CD4-positive, alpha-beta T cell treated with Interleukin-10 for 1 hour (primary cell): ENCODE results near the gene LEMD2.

Experiments
- DNase-seq: peaks from one replicate; pipeline ENCODE4 v3.0.0-alpha.2; 2020

LEMD2 gene

DNA sequence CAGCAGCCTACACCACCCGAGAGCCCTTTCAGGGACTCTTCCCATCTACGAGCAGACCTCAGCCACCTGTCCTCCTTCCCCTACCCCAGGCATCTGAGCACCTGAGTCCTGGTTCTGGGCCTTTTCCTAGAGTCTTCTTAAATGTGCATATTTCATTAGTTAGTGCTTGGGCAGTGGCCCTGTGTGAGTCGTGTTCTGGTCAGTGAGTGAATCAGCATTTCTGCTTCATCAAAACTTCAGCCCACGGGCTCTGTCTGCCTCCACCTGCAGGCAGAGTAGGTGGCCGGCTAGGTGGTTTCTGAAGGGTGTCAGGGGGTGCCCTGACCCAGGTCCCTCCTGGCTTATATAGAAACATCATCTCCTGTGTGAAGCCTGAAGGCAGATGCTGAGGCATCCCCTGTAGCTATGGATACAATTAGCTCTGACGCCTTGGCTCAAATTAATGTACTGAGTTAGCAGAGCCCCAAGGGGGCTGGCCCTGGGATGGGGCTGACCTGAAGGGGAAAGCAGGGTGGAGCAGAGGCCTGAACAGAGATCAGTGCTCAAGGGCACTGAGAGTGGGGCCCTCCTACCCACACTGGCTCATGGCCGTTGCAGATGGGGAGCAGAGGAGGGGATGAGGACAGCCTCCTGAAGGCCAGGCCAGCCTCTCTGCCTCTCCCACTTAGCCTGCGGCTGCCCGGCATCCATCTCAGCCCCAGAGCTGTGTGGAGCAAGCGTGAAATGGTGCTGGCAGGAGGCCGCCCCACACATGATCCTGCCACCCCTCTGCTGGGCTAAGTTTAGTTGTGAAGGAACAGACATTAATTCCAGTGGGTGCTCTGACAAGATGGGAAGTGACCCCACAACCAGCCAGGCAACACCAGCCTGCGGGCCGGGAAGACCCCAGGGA is 55.9 kb downstream of the LEMD2 start:
- no peak for DNase-seq

DNA sequence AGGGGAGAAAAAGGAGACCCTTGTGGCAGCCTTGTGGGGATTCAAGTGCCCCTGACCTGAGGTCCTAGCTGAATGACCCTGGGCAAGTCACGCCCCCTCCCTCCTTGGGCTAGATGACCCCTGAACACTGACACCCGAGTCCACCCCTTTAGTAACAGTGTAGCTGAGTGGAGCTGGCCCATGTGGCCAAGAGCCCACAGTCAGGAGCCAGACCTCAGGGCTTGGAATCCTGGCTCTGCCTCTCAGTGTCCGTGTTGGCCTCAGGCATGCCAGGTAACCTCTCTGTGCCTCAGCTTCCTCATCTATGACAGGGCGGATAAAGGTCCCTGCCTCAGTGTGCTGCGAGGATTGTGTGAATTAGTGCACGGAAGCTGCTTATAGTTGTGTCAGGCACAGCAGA is 56.5 kb downstream of the LEMD2 start:
- no peak for DNase-seq

DNA sequence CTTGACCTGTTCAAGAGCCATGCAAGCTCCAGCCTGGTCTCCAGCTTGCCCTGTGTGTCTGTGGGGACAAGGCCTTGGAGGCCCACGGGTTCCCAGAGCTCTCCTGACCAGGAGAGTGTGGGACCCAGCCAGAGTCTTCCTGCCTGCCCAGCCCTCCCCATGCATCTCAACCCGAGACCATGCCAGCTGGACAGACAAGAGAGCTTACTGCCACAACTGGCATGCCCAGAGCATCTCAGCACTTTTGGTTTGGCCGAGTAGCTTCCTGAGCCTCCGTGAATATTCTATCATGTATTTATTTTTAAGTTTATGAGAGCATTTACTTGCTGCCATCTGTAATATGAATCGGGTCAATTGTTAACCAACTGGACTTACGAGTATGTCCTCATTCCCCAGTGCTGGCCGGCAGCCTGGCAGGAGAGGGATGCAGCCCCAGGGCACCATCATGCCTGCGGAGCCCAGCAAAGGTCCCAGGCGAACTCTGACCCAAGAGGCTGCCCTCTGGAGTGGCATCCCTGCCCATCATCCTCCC is 57.1 kb downstream of the LEMD2 start:
- DNase-seq = no peak

DNA sequence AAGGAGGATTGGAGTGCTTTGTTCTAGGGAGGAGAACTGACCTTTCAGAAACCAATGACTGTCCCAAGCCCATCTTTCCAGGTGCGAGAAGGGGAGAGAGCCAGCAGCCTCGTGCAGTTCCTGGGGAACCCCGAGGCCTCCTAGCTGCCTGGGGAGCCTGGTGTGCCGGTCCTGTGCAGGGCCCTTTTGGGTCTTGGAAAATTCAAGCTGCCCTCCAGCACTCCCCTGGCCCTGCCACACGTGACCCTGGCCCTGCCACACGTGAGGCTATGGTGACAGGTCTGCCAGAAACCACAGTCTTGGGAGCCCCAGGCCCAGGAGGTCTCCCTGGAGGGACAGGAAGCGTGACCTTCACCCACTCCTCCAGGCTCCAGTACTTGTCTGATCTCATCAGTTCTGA is 57.9 kb downstream of the LEMD2 start:
- no peak for DNase-seq

DNA sequence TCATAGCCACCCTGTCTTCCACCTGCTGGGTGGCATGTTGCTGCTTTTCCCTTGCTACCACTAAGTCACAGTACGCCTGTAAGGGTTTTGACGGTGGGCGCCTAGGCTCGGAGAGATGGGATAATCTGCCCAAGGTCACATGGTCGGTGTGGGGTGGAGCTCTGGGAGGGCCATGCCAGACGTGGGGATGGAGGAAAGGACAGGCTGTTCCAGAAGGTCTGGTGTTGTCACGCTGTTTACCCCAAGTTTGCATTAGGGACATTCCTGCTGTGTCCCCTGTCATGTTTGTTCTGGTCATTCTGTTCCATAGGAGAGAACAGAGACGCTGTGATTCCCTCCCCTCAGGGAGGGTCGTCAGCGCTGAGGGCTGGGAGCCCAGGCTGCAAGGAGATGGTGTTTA is 58.3 kb downstream of the LEMD2 start:
- no peak for DNase-seq

DNA sequence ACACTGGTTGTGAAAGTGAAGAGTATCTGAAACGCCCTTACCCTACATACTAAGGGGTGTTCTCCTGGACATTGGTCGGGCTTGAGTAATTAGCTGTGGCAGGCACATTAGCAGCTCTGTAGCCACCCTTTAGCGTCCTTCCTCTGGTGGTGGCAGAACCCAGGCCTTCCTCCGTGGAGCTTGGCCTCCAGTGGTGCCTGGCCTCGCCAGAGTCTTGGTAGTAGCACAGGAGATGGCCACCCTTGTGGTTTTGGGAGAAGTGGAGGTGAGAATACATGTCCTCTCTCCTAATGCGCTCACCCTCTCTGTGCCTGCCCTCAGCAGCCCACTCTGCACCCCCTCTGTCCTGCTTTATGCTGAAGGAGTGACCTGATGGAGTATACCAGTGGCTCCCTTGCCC is 59.9 kb downstream of the LEMD2 start:
- DNase-seq = no peak

DNA sequence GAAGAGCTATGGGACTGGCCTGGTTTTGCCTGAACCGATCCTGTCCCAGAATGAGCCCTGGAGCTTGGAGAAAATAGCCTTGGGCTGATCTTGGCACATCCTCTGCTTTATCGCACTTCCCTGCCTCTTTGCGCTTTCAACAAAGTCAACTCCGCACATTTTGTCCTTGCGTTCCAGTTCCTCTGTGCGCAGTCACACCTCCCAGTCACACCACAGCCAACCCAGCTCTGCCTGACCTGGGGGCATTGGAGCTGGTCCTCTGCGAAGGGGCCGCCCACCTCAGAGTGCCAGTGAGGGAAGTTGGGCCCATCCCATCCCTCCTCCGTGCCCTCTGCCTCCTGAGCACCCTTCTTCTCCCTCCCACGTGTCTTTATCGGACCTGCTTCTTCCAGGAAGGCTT is 60.5 kb downstream of the LEMD2 start:
- DNase-seq = no peak

DNA sequence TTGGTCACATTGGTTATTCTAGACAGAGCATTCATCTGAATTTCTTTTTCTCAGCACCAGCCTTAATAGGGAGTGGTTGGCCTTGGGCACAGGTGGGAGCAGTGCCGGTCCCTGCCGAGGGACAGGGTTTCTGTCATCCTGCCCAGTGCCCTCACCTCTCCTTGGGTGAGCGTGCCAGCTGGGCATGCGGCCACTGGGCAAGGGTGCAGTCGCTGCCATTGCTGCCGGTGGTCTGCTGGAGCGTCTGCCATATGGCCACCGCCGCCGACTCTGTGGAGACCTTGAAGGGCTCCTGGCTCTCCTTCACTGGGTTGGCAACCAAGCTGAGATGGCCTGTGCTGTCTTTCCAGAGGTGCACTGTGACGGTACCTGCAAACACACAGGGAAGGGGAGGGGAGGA is 61.0 kb downstream of the LEMD2 start:
- DNase-seq = no peak

DNA sequence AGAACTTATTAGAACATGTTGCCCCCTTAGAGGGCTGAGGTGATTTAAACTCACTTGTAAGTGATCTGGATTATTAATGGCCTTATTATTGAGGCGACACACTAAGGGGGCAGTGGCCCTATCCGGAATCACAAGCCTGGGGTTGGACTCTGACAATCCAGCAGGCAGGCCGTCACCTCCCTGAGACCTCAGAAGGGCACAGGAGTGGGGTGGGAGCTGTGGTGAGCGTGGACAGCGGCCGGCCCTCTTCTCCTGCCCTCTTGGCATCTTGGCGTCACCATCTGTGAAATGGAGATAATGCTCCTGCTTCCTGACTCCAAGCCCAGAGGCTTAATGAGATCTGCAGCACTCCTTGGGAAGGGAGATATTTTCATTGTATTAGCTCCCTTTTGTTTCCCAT is 61.8 kb downstream of the LEMD2 start:
- no peak for DNase-seq

DNA sequence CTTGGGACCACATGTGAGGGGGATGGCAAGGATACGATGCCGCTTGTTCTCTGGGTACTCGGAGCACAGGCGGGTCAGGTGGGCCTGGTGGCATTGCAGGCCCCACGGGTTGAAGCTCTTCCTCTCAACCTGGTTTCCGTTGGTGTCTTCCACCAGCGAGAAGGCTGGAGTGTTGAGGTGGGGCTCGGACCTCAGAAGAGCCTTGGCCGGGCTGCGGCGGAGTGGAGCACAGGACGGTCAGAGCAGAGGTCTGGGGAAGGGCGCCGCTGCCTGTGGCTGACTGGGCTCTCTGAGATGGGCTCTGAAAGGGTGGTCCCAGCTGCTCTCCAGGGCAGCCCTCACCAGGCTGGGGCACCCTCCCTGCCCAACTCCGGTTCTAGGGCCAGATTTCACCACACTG is 62.2 kb downstream of the LEMD2 start:
- DNase-seq = no peak

DNA sequence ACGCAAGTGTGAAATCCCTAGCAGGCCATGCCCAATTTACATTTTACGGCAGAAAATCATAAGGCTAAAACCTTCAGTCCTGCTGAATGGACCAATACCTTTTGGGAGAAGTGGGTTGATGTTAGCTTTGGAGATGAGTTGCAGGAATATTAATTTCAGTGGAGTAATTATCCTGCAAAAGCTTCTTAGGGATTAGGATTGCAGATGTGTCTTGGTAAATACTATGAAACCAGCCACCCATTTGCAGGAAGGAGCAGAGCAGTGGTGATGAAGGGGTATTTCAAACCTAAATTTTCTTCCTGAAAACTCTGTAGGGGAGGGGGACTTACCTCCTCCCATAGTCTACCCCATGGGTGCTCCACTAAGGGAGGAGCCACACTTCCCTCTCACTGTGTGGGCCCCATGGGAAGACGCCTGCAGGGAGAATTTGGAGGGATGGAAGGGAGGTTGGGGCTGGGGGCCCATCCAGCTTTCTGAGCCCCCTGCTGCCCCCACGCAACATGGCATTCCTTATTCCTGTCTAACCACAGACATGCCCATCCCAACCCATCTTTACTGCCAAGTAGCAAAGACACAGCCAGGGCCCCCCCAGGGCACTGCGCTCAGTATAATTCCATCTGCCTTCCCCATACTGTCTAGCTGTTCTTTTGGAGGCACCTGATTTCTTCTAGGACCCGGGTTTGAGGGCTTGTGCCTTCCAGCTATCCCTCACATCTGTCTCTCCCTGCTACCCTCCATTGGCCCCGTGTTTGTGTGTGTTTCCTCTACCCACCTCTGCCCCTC is 62.8 kb downstream of the LEMD2 start:
- no peak for DNase-seq

DNA sequence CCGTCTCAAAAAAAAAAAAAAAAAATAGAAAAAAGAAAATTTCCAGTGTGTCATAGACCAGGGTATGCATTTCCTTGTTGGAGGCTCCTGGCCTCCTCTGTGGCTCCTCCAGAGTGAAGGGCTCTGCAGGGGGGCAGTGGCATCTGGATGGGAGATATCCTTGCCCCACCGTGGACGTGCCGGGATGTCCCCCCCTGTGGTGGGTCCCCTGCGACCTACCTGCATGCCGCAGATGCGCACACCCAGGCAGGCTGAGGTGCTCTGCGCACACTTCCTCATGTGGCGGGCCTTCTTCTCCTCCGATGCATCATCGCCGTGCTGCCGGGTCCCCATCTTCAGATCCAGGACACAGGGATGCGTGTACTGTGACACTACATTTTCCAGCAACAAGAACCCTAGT is 63.7 kb downstream of the LEMD2 start:
- no peak for DNase-seq

DNA sequence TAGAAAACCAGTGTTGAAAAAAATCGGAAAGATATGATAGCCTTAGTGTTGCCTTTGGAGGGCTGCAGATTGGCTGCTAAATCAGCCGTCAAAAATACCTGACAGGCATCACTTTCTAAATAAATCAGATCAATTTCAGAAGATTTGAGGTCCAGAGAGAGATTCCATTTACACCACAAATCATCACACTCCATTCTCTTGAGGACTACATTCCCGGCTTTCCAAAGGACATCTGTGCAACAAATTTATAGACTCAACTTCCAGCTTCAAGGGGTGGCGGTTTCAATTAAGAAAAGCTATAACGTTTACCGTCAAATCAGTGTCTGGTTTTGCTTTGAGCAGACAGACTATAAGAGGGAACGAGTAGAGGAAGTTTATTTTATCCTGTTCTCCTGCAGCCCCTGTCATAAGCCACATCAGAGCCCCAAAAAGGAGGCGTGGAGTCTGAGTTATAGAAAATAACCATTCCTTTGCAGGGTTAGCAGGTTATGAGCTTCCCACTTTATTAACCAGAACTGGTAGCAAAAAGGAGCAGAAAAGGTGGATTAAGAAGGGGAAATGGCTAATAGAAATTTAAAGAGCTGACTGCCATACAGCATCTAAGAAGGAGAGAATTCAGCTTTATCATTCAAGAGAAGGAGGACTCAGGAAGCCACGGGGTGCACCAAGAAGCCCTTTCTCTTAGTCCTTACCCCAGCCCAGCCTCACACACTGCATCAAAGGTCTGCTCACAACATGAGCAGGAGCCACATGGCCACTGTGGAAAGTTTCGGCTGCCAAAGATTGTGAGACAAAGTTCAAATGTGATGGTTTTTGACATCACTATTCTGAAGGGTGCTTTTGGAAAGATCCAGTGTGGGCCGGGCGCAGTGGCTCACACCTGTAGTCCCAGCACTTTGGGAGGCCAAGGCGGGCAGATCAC is 64.6 kb downstream of the LEMD2 start:
- no peak for DNase-seq

DNA sequence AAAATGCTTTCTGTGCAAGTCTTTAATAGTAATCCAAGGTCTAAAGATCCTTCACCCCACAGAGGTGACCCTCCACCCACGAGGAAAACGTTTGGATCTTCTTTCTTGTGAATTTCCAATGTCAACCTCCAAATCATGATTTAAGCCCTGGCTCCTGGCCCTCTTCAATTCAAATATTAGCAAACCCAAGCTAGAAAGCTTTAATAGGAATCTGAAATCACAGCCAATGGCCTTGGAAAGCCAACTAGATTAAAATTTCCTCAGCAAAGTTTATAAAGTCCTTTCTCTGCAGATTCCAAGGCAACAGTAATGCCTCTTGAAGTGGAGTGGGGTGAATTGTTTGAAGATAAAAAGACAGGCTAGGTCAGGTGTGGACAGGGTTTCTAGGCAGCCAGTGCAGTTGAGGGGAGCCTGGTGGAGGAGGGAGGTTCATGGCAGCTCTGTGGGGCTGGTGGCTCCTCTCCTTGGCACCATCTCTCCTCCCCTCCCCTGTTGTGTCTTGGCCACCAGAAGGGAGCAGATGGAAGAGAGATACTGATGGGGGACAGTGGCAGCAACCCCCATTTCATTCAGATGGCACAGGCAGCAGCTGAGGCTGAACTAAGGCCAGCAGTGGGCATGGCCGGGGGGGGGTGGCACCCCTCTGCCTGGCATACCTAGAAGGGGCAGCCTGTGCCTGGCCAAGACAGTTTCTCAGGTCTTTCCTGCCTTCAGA is 65.4 kb downstream of the LEMD2 start:
- no peak for DNase-seq

DNA sequence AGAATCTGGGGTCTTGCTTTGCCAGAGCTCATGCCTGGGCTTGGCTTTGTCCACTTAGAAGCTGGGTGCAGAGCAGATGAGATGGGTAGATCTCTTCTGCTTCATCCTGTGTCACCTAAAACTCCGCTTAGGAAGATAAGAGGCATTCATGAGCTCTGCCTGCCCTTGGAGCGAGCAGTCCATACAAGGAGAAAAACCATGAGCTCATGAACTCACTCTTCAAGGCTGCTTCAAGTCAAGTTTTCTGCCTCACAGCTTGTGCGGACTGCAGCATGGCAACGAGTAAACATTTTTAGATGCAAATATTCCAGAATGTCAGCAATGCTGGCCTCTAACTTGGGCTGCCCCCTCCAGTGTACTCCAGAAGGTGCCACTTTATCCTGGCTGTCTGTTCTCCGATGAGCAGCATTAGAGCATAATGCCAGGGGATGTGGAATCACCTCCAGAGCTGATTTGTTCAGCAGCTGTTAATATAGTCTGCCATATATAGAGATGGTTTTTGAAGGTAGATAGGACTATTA is 66.8 kb downstream of the LEMD2 start:
- DNase-seq = no peak

DNA sequence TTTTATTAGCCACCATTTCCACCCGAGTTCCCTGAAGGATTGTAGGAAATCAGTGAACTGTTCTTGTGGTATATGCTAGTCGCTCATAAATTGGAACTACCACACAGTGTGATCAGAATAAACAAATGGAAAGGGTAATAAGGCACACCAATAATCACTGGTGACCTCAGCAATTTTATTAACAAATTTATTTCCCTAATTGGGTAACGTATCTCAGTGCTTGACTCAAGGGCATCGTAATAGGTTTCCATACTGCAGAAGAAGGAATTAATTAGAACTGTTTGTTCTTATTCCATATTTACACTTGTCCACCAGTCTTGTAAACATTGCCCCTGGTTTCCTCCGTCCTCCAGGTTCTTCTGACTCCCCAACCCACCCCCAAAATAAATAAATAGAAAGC is 67.4 kb downstream of the LEMD2 start:
- DNase-seq = no peak
